HL-60 (cell line): ENCODE results near the gene NSA2.

Experiments
- POLR2AphosphoS5 ChIP-seq: IDR thresholded peaks from 2 replicates; pipeline ENCODE4 v1.6.1; 2012; ENCODE audit warnings: low read depth
- TF ChIP-seq, protein P1 (sequence below): IDR thresholded peaks from one replicate; pipeline ENCODE4 v1.5.1; 2011; ENCODE audit warnings: low read length, control low read depth, inconsistent platforms; ENCODE audit not compliant: insufficient read depth

DNA sequence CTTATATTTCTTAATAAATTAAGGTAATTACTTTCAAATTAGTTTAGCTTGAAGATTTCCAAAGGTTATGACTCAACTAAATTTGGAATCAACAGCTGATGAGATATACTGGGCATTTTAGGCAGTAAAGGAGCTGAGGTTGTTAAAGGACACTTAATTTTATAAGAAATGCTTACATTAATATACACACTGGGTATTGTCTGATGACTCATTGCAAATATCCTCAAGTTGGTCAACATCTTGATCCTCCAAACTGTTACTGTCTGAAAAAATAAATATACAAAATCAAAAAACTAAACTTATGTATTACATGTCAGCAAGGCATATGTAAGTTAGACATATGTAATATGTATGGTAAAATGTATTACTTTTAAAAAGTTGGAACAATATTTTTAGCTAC is 3.5 kb upstream of the NSA2 start:
- TF ChIP-seq POLR2AphosphoS5: no peak
- TF ChIP-seq, protein P1, sequence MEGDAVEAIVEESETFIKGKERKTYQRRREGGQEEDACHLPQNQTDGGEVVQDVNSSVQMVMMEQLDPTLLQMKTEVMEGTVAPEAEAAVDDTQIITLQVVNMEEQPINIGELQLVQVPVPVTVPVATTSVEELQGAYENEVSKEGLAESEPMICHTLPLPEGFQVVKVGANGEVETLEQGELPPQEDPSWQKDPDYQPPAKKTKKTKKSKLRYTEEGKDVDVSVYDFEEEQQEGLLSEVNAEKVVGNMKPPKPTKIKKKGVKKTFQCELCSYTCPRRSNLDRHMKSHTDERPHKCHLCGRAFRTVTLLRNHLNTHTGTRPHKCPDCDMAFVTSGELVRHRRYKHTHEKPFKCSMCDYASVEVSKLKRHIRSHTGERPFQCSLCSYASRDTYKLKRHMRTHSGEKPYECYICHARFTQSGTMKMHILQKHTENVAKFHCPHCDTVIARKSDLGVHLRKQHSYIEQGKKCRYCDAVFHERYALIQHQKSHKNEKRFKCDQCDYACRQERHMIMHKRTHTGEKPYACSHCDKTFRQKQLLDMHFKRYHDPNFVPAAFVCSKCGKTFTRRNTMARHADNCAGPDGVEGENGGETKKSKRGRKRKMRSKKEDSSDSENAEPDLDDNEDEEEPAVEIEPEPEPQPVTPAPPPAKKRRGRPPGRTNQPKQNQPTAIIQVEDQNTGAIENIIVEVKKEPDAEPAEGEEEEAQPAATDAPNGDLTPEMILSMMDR: no peak
